Osteocyte (in vitro differentiated cells): Measurements from ENCODE around the gene NTN5. TPM values are rescaled to one million over a fixed set of nuclear protein-coding genes. Genes with fewer than 3 reads are reported as not detected.

Experiments
- DNase-seq: peaks from one replicate; pipeline ENCODE4 v3.0.0; 2021; ENCODE audit warnings: mixed read lengths; ENCODE audit not compliant: unreplicated experiment; ENCODE audit errors: extremely low spot score
- H3K27ac Mint-ChIP-seq: one replicate; pipeline ENCODE4 v1.8.0; 2021; ENCODE audit warnings: mild to moderate bottlenecking, mixed read lengths; ENCODE audit not compliant: unreplicated experiment
- H3K27me3 Mint-ChIP-seq: one replicate; pipeline ENCODE4 v1.8.0; 2021; ENCODE audit warnings: mixed read lengths; ENCODE audit not compliant: unreplicated experiment
- H3K36me3 Mint-ChIP-seq: one replicate; pipeline ENCODE4 v1.8.0; 2021; ENCODE audit warnings: mixed read lengths; ENCODE audit not compliant: unreplicated experiment
- H3K4me1 Mint-ChIP-seq: one replicate; pipeline ENCODE4 v1.8.0; 2021; ENCODE audit warnings: mixed read lengths; ENCODE audit not compliant: unreplicated experiment
- H3K4me3 Mint-ChIP-seq: one replicate; pipeline ENCODE4 v1.8.0; 2021; ENCODE audit warnings: mild to moderate bottlenecking, moderate library complexity, mixed read lengths; ENCODE audit not compliant: unreplicated experiment
- H3K9me3 Mint-ChIP-seq: one replicate; pipeline ENCODE4 v1.8.0; 2021; ENCODE audit warnings: mixed read lengths; ENCODE audit not compliant: unreplicated experiment
- CTCF ChIP-seq: fragments of 200-600 bp; sonication (generic); IDR thresholded peaks from 2 replicates; pipeline ENCODE4 v1.5.0; 2021; ENCODE audit warnings: antibody characterized with exemption, mild to moderate bottlenecking, moderate library complexity
- total RNA-seq: library from RNA; stranded (reverse); gene quantifications from 2 replicates; pipeline ENCODE4 v1.2.1, GENCODE V29; 2021

Gene NTN5
- total RNA-seq, 1 donor from 2014 or later, result 1.7 TPM

DNA sequence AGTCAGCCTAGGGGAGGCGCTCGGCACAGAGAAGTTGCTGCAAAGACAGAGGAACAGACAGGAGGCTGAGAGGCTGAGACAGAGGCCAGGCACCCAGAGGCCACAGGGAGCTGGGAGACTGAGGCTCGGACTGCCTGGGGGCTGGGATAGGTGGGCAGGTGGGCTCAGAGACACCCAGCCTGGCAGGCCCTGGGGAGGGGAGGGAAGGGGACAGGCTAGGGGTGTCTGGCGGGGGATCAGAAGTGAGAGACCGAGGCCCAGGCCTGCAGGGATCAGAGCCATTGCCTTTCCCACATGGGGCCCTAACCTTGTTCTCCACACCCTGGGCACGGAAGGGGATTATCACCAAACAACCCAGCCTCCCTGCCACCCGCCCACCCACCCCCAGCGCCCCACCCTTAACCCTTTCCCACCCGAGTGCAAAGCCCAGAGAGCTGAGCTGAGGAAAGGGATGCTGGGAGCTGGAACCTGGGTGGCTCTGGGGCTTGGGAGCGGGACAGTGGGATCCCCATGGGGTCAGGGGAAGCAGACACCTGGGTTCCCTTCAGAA, 1.3 kb downstream of the NTN5 start:
- Mint-ChIP-seq H3K4me1 (peaks cover 3% of the 10 kb centered on the region), H3K4me3 (no peak overlapping the region), H3K9me3 (no peaks in the 10 kb centered on the region), H3K27me3 (no peaks in the 10 kb centered on the region), H3K27ac (no peak overlapping the region), H3K36me3 (no peaks in the 10 kb centered on the region)
- TF ChIP-seq CTCF, result no peak
- DNase-seq, result no peak

DNA sequence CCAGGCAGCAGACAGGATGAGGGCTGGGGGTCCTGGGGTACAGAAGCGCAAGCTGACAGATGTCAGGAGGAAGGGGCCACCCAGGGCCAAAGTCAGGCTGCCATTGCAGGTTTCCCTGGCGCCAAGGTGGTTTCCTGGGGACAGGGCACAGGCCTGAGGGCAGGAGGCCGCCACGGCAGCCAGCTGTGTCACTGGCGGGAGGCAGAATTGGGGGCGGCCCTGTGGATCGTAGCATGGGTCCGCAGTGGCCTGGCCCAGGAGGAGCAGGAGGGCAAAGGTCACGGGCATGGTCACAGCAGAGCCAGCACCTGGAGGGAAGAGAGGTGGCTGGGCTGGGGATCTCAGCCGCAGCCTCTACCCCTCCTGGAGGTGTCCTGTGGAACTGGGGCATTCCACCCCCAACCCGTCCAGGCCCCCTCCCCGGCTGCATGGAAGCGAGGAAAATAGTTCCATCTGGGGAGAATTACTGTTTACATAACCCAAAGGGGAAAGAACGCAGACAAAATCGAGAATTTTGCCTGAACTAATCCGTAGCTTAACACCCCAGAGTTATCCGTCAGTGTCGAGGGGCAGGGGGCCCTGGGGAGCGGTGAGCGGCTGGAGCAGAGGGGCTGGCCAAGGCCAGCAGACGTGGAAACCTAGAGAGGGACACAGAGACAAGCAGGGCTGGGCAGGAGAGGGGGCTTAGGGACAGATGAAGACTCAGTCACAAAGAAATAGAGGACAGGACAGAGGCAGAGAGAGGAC, 1.9 kb downstream of the NTN5 start:
- H3K4me3 Mint-ChIP-seq, result no peak overlapping the region
- no peaks in the 10 kb centered on the region for H3K36me3 Mint-ChIP-seq
- DNase-seq, result no peak
- H3K9me3 Mint-ChIP-seq, result no peaks in the 10 kb centered on the region
- peaks cover 3% of the 10 kb centered on the region for H3K4me1 Mint-ChIP-seq
- no peak for TF ChIP-seq CTCF
- no peak overlapping the region for H3K27ac Mint-ChIP-seq
- H3K27me3 Mint-ChIP-seq, result no peaks in the 10 kb centered on the region

GRCh38 chr19:48669903-48670668, 2.7 kb downstream of the NTN5 start:
- no peak for TF ChIP-seq CTCF
- no peaks in the 10 kb centered on the region for H3K27me3 Mint-ChIP-seq
- H3K27ac Mint-ChIP-seq, result no peak overlapping the region
- H3K4me1 Mint-ChIP-seq, result no peaks in the 10 kb centered on the region
- DNase-seq, result no peak
- H3K4me3 Mint-ChIP-seq, result no peak overlapping the region
- H3K36me3 Mint-ChIP-seq, result no peaks in the 10 kb centered on the region
- no peaks in the 10 kb centered on the region for H3K9me3 Mint-ChIP-seq

GRCh38 chr19:48668761-48669160, 4.1 kb downstream of the NTN5 start:
- no peak overlapping the region for H3K4me3 Mint-ChIP-seq
- TF ChIP-seq CTCF, result no peak
- no peaks in the 10 kb centered on the region for H3K27me3 Mint-ChIP-seq
- H3K36me3 Mint-ChIP-seq, result no peaks in the 10 kb centered on the region
- no peak overlapping the region for H3K27ac Mint-ChIP-seq
- H3K9me3 Mint-ChIP-seq, result no peaks in the 10 kb centered on the region
- H3K4me1 Mint-ChIP-seq, result no peaks in the 10 kb centered on the region
- no peak for DNase-seq

DNA sequence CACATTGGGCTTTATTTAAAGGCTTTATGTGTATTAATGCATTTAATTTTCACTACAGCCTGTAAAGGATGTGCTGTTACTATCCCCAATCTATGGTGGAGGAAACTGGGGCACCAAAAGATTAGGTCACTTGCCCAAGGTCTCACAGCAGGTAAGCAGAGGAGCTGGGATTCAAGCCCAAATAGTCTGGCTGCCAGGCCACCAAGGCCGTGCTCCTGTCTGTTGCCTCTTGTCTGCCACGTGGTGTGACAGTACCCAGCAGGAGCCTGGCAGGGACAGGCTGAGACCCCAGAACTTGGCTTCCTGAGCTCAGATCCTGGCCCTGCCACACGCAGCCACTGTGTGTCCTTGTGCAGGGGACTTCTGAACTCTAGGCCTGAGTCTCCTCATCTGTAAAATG, 4.5 kb downstream of the NTN5 start:
- Mint-ChIP-seq H3K27ac (no peak overlapping the region), H3K27me3 (no peaks in the 10 kb centered on the region), H3K36me3 (no peaks in the 10 kb centered on the region), H3K9me3 (no peaks in the 10 kb centered on the region), H3K4me3 (no peak overlapping the region), H3K4me1 (no peaks in the 10 kb centered on the region)
- DNase-seq, result no peak
- no peak for TF ChIP-seq CTCF
